ENCODE data around the gene DDX18. TPM values are rescaled to one million over a fixed set of nuclear protein-coding genes. Genes with fewer than 3 reads are reported as not detected.
A peak's percentile ranks its signal among the peaks of the same experiment; 100 is the strongest.
"Not testable (repeated sequence)": the region's sequence is repeated elsewhere in the genome, so short reads cannot be mapped to it uniquely, and the experiment has no call there.

The DDX18 gene
- total RNA-seq, 4 donors from 2014 or later, result 28.4 to 484 (median 43.5) TPM

DNA sequence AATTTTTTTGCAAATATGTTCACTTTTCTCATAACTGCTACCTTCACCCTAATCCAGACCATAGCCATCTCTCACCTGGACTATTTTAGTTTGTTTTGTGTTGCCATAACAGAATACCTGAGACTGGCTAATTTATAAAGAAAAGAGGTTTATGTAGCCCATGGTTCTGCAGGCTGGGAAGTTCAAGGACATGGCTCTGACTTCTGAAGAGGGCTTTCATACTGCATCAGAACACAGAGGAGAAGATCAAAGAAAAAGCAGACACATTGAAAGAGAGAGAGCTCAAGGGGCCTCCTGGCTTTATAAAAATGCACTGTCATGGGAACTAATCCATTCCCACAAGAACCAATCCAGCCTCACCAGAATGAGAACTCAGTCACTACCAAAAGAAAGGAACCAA is 25.0 kb upstream of the DDX18 start:
- TF ChIP-seq EP300 (IDR thresholded peaks at IDR 0.05; ENCODE audit: low read depth), result no peak
- TF ChIP-seq POLR2AphosphoS5 (IDR thresholded peaks at IDR 0.05), result no peak
- no peak for TF ChIP-seq POLR2A (IDR thresholded peaks at IDR 0.05)
- TF ChIP-seq, protein P1, sequence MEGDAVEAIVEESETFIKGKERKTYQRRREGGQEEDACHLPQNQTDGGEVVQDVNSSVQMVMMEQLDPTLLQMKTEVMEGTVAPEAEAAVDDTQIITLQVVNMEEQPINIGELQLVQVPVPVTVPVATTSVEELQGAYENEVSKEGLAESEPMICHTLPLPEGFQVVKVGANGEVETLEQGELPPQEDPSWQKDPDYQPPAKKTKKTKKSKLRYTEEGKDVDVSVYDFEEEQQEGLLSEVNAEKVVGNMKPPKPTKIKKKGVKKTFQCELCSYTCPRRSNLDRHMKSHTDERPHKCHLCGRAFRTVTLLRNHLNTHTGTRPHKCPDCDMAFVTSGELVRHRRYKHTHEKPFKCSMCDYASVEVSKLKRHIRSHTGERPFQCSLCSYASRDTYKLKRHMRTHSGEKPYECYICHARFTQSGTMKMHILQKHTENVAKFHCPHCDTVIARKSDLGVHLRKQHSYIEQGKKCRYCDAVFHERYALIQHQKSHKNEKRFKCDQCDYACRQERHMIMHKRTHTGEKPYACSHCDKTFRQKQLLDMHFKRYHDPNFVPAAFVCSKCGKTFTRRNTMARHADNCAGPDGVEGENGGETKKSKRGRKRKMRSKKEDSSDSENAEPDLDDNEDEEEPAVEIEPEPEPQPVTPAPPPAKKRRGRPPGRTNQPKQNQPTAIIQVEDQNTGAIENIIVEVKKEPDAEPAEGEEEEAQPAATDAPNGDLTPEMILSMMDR (IDR thresholded peaks at IDR 0.05), result no peak
- H3K27ac ChIP-seq, result no peak overlapping the region
- DNase-seq, result no peak
- intact Hi-C loops (cut with DNase I; ENCODE audit: low total_unique reads) (no loop called here), in situ Hi-C loops (cut with MboI; ENCODE audit: low pct_ligation_motif_present in 1 of 4, low pct_unique_long_range_greater_than_20kb in 1 of 4, low sequenced_read_pairs in 3 of 4) (no loop called here)
- no peaks in the 10 kb centered on the region for H3K4me1 ChIP-seq
- H3K27me3 ChIP-seq, result peaks cover 4% of the 10 kb centered on the region
- no peaks in the 10 kb centered on the region for H3K36me3 ChIP-seq
- no peaks in the 10 kb centered on the region for H3K9me3 ChIP-seq
- H3K4me3 ChIP-seq, result no peak overlapping the region

DNA sequence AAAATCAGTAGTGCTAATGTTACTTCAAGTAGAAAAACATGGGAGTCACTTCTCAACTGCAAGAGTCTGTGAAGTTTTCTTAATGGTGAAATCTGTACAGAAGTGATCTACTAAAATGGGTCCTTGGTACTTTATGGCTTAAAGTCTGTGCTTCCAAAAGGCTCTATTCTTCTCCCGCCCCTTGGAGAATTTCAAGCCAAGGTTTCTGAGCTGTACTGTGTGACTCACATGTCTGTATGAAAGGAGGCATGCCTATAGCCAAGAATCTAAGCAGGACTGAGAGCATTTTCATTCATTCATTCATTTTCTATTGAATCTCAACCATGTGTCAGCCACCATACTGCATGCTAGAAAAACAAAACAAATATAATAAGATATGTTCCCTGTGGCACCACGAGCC is 19.8 kb upstream of the DDX18 start:
- intact Hi-C loops (cut with DNase I; ENCODE audit: low total_unique reads), result no loop called here
- TF ChIP-seq EP300 (IDR thresholded peaks at IDR 0.05; ENCODE audit: low read depth), result no peak
- no peak for TF ChIP-seq POLR2AphosphoS5 (IDR thresholded peaks at IDR 0.05)
- TF ChIP-seq POLR2A (IDR thresholded peaks at IDR 0.05), result no peak
- TF ChIP-seq, protein P1 (IDR thresholded peaks at IDR 0.05), result no peak
- in situ Hi-C loops (cut with MboI; ENCODE audit: low pct_ligation_motif_present in 1 of 4, low pct_unique_long_range_greater_than_20kb in 1 of 4, low sequenced_read_pairs in 3 of 4), result no loop called here
- H3K27ac ChIP-seq, result no peak overlapping the region
- no peak for DNase-seq
- no peaks in the 10 kb centered on the region for H3K9me3 ChIP-seq
- 60 to 65% methylated on average over 2 of the region's 2 CpGs for WGBS, 2 donors (ENCODE audit: low coverage in 1 of 2)
- no peaks in the 10 kb centered on the region for H3K36me3 ChIP-seq
- H3K4me3 ChIP-seq, result no peak overlapping the region
- H3K4me1 ChIP-seq, result no peaks in the 10 kb centered on the region
- H3K27me3 ChIP-seq, result peaks cover 7% of the 10 kb centered on the region

DNA sequence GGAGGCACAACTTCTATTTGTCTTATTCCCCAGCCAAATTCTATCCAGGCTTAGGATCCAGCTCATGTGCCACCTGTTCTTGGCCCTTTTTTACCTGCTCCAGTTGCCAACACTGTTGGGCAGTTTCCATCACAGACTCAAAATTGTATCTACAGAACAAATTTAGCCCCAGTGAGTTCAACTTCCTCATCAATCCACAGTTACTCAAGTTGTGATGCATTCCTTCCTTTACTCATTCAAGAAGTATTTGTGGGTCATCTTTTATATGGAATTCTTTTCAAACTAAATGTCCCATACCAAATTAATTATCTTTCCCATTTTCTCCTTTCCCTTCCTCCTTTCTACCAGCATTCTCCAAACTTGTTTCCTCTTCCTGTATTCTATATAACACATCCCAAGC is 12.7 kb upstream of the DDX18 start:
- no peak overlapping the region for H3K4me3 ChIP-seq
- peaks cover 0 to 4% (median 0%) of the 10 kb centered on the region in 4 donors for H3K4me1 ChIP-seq
- intact Hi-C loops (cut with DNase I; ENCODE audit: low total_unique reads), result no loop called here
- peaks cover 31% of the 10 kb centered on the region for H3K27me3 ChIP-seq
- no peaks in the 10 kb centered on the region for H3K9me3 ChIP-seq
- in situ Hi-C loops (cut with MboI; ENCODE audit: low pct_ligation_motif_present in 1 of 4, low pct_unique_long_range_greater_than_20kb in 1 of 4, low sequenced_read_pairs in 3 of 4), result no loop called here
- TF ChIP-seq POLR2A (IDR thresholded peaks at IDR 0.05), result no peak
- TF ChIP-seq EP300 (IDR thresholded peaks at IDR 0.05; ENCODE audit: low read depth), result no peak
- TF ChIP-seq, protein P1 (IDR thresholded peaks at IDR 0.05), result no peak
- no peak for TF ChIP-seq POLR2AphosphoS5 (IDR thresholded peaks at IDR 0.05)
- no peak overlapping the region for H3K27ac ChIP-seq
- no peaks in the 10 kb centered on the region for H3K36me3 ChIP-seq
- no peak for DNase-seq

DNA sequence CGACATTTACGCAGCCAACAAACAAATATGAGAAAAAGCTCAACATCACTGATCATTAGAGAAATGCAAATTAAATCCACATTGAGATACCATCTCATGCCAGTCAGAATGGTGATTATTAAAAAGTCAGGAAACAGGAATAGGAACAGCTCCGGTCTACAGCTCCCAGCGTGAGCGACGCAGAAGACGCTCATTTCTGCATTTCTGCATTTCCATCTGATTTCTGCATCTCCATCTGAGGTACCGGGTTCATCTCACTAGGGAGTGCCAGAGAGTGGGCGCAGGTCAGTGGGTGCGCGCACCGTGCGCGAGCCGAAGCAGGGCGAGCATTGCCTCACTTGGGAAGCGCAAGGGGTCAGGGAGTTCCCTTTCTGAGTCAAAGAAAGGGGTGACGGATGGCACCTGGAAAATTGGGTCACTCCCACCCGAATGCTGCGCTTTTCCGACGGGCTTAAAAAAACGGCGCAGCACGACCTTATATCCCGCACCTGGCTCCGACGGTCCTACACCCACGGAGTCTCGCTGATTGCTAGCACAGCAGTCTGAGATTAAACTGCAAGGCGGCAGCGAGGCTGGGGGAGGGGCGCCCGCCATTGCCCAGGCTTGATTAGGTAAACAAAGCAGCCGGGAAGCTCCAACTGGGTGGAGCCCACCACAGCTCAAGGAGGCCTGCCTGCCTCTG is 10.7 kb upstream of the DDX18 start:
- not testable (repeated sequence) for H3K27ac ChIP-seq

DNA sequence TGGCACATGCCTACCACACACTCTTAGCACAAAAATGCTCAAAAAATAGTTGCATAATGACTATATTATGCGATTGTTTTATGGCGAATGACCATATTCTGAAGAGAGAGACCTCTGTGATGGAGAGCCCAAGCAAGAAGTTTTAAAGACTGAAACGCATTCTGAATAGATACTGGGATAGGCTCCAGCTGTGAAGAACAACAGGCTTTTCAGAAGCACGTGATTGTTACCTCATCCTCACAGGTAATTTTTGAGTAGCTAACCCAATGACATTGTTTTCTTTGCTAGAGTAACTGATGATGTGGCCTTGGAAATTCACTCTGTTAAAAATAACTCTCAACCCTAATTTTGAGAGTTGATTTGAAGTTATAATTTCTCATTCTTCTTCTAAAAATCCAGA is 2.0 kb upstream of the DDX18 start:
- intact Hi-C loops (cut with DNase I; ENCODE audit: low total_unique reads) (no loop called here), in situ Hi-C loops (cut with MboI; ENCODE audit: low pct_ligation_motif_present in 1 of 4, low pct_unique_long_range_greater_than_20kb in 1 of 4, low sequenced_read_pairs in 3 of 4) (loop anchor here in 1 of 4 donors (10.0 kb wide), 1 partner anchor 192 kb away; no protein-coding TSS in a partner anchor)
- no peak for TF ChIP-seq POLR2A (IDR thresholded peaks at IDR 0.05)
- no peak for TF ChIP-seq POLR2AphosphoS5 (IDR thresholded peaks at IDR 0.05)
- no peak for TF ChIP-seq EP300 (IDR thresholded peaks at IDR 0.05; ENCODE audit: low read depth)
- TF ChIP-seq, protein P1 (IDR thresholded peaks at IDR 0.05), result no peak
- no peaks in the 10 kb centered on the region for H3K9me3 ChIP-seq
- peaks cover 9 to 19% (median 14%) of the 10 kb centered on the region in 4 donors for H3K4me1 ChIP-seq
- H3K27ac ChIP-seq, result no peak overlapping the region
- H3K27me3 ChIP-seq, result no peaks in the 10 kb centered on the region
- DNase-seq, result no peak
- no peak overlapping the region for H3K4me3 ChIP-seq
- peaks cover 0 to 1% (median 0%) of the 10 kb centered on the region in 4 donors for H3K36me3 ChIP-seq
- 66 to 69% methylated on average over 4 of the region's 4 CpGs for WGBS, 2 donors (ENCODE audit: low coverage in 1 of 2)

More for the DNA sequence above, 10.7 kb upstream of the DDX18 start:
- Histone ChIP-seq H3K4me3 (peak overlapping the region in 1 of 4 donors; percentile 23), H3K27me3 (peaks cover 31% of the 10 kb centered on the region)
- H3K4me1 ChIP-seq; intact Hi-C loops (cut with DNase I; ENCODE audit: low total_unique reads); in situ Hi-C loops (cut with MboI; ENCODE audit: low pct_ligation_motif_present in 1 of 4, low pct_unique_long_range_greater_than_20kb in 1 of 4, low sequenced_read_pairs in 3 of 4); H3K36me3 ChIP-seq; H3K9me3 ChIP-seq; DNase-seq: not testable (repeated sequence)
- 45 to 63% methylated on average over 3 to 30 of the region's 35 CpGs for WGBS, 2 donors (ENCODE audit: low coverage in 1 of 2)
